SU-DHL-6 (cell line): ENCODE results near the gene HMGCLL1.

Experiments used
- H2AFZ ChIP-seq: fragments of 200-600 bp; sonication (generic); 2 replicates; pipeline ENCODE4 v1.6.1; 2014; ENCODE audit warnings: low read depth, mild to moderate bottlenecking, moderate library complexity, mixed read lengths, antibody characterized with exemption, low read length; ENCODE audit not compliant: severe bottlenecking
- H3F3A ChIP-seq: fragments of 200-600 bp; shearing (Covaris generic); 2 replicates; pipeline ENCODE4 v1.6.0; 2016; ENCODE audit warnings: antibody characterized with exemption, mild to moderate bottlenecking; ENCODE audit not compliant: insufficient read depth
- H3K27ac ChIP-seq: fragments of 200-600 bp; sonication (generic); 2 replicates; pipeline ENCODE4 v1.5.1; 2016; ENCODE audit warnings: low read depth, mild to moderate bottlenecking, low read length, moderate library complexity, mixed read lengths
- H3K27me3 ChIP-seq: fragments of 200-600 bp; sonication (generic), shearing (Covaris generic); 2 replicates; pipeline ENCODE4 v1.6.0; 2014; ENCODE audit warnings: mild to moderate bottlenecking, low read length
- H3K36me3 ChIP-seq: fragments of 200-600 bp; sonication (generic); 2 replicates; pipeline ENCODE4 v1.6.1; 2014; ENCODE audit warnings: mild to moderate bottlenecking, low read length, mixed read lengths
- H3K4me2 ChIP-seq: fragments of 300-600, 200-600 bp; shearing (Covaris generic), sonication (generic); 2 replicates; pipeline ENCODE4 v1.6.0; 2014; ENCODE audit warnings: low read length, low read depth, mild to moderate bottlenecking; ENCODE audit not compliant: poor library complexity, severe bottlenecking
- H3K4me3 ChIP-seq: fragments of 200-600 bp; sonication (generic); 2 replicates; pipeline ENCODE4 v1.5.1; 2014; ENCODE audit warnings: antibody characterized with exemption, low read length, mild to moderate bottlenecking, mixed read lengths; ENCODE audit not compliant: insufficient read depth, poor library complexity, severe bottlenecking
- H3K79me2 ChIP-seq: fragments of 200-600 bp; sonication (generic); 2 replicates; pipeline ENCODE4 v1.6.1; 2014; ENCODE audit warnings: mild to moderate bottlenecking, low read length, moderate library complexity; ENCODE audit not compliant: insufficient read depth
- H3K9ac ChIP-seq: fragments of 200-600 bp; sonication (generic); 2 replicates; pipeline ENCODE4 v1.7.0; 2014; ENCODE audit warnings: mild to moderate bottlenecking, low read length
- H3K9me2 ChIP-seq: fragments of 200-600 bp; sonication (generic); replicated peaks from 2 replicates; pipeline ENCODE4 v1.6.1; 2014; ENCODE audit warnings: low read length; ENCODE audit not compliant: insufficient read depth
- H3K9me3 ChIP-seq: fragments of 200-600 bp; sonication (generic); 2 replicates; pipeline ENCODE4 v1.6.1; 2014; ENCODE audit warnings: low read length, mixed read lengths; ENCODE audit not compliant: insufficient read depth
- H4K20me1 ChIP-seq: fragments of 200-600 bp; sonication (generic); 2 replicates; pipeline ENCODE4 v1.6.1; 2014; ENCODE audit warnings: low read depth, mild to moderate bottlenecking, antibody characterized with exemption, low read length, moderate library complexity, mixed read lengths
- EZH2phosphoT487 ChIP-seq: fragments of 200-600 bp; sonication (generic), shearing (Covaris generic); conservative IDR thresholded peaks from 2 replicates; pipeline ENCODE4 v1.6.1; 2018; ENCODE audit warnings: mild to moderate bottlenecking, antibody characterized with exemption, low read length, moderate library complexity, mixed read lengths
- TF ChIP-seq, protein P1 (sequence below): fragments of 200-600 bp; sonication (generic); IDR thresholded peaks from one replicate; pipeline ENCODE4 v1.5.1; 2017; ENCODE audit warnings: antibody characterized with exemption, mild to moderate bottlenecking, low read length, moderate library complexity; ENCODE audit not compliant: insufficient read depth, poor library complexity, severe bottlenecking

HMGCLL1 gene

DNA sequence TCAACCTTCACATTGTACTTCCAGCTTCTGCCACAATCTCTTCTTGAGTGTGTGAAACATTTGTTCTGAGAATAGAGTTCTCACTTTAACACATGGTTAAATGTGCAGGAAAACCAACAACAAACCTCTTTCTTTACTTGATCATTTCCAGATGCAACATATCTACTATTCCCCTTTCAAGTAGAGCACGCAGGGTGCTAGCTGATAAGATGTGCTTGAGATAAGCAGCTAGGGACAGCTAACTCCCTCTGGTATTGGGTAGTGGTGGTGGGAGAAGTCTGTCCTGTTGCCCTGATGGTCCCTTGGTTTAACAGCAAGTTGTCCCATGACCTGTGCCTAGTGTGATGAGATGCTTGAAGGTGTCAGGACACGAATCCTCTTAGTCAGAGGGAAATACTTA lies 15.4 kb upstream of the HMGCLL1 start:
- H3K27me3 ChIP-seq = no peaks in the 10 kb centered on the region
- H4K20me1 ChIP-seq = no peaks in the 10 kb centered on the region
- TF ChIP-seq, protein P1, sequence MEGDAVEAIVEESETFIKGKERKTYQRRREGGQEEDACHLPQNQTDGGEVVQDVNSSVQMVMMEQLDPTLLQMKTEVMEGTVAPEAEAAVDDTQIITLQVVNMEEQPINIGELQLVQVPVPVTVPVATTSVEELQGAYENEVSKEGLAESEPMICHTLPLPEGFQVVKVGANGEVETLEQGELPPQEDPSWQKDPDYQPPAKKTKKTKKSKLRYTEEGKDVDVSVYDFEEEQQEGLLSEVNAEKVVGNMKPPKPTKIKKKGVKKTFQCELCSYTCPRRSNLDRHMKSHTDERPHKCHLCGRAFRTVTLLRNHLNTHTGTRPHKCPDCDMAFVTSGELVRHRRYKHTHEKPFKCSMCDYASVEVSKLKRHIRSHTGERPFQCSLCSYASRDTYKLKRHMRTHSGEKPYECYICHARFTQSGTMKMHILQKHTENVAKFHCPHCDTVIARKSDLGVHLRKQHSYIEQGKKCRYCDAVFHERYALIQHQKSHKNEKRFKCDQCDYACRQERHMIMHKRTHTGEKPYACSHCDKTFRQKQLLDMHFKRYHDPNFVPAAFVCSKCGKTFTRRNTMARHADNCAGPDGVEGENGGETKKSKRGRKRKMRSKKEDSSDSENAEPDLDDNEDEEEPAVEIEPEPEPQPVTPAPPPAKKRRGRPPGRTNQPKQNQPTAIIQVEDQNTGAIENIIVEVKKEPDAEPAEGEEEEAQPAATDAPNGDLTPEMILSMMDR = no peak
- no peak for TF ChIP-seq EZH2phosphoT487
- no peaks in the 10 kb centered on the region for H3K9me2 ChIP-seq
- no peak overlapping the region for H3K9ac ChIP-seq
- no peak overlapping the region for H3K4me3 ChIP-seq
- H3K79me2 ChIP-seq = no peaks in the 10 kb centered on the region
- H2AFZ ChIP-seq = no peak overlapping the region
- H3F3A ChIP-seq = no peaks in the 10 kb centered on the region
- H3K27ac ChIP-seq = no peak overlapping the region
- no peaks in the 10 kb centered on the region for H3K36me3 ChIP-seq
- H3K4me2 ChIP-seq = no peak overlapping the region
- no peaks in the 10 kb centered on the region for H3K9me3 ChIP-seq

DNA sequence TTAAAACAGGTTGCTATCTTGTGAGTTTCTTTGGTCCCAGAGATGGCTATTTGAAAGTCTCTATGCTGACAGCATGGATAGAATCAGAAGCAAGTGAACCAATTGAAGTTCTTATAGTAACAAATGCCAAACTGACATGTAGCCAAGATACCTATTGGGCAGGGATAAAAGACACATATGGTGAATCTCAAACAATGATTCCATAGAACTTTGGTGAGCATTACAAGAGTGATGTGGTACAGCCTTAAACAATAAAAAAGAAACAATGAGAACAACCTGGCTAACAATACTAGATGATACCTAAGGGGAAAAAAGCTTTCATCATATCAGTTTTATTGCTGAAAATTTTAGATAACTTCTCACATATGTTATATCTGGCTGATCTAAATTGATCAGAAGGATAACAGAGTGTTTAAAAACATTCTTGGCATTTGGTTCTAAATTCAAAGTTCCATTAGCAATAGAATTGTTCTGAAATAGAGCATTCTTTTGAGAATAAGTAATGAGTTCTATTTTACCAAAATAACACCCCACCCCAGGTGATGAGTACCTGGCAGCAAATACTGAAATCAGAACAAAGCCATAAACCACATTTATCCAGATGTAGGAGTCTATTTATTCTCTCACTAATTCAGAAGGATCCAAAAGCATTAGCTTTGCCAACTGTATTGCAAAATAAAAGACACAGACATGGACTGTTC lies 5.8 kb upstream of the HMGCLL1 start:
- H3K9ac ChIP-seq = no peak overlapping the region
- no peaks in the 10 kb centered on the region for H3F3A ChIP-seq
- no peak overlapping the region for H3K4me2 ChIP-seq
- H3K9me3 ChIP-seq = no peaks in the 10 kb centered on the region; the same call in 1 of the 2 replicates
- H2AFZ ChIP-seq = no peak overlapping the region
- no peaks in the 10 kb centered on the region for H3K27me3 ChIP-seq
- no peaks in the 10 kb centered on the region for H3K79me2 ChIP-seq
- no peaks in the 10 kb centered on the region for H3K36me3 ChIP-seq
- H3K4me3 ChIP-seq = no peak overlapping the region
- no peaks in the 10 kb centered on the region for H3K9me2 ChIP-seq
- no peak overlapping the region for H3K27ac ChIP-seq
- H4K20me1 ChIP-seq = no peaks in the 10 kb centered on the region
- TF ChIP-seq, protein P1 = no peak
- no peak for TF ChIP-seq EZH2phosphoT487

DNA sequence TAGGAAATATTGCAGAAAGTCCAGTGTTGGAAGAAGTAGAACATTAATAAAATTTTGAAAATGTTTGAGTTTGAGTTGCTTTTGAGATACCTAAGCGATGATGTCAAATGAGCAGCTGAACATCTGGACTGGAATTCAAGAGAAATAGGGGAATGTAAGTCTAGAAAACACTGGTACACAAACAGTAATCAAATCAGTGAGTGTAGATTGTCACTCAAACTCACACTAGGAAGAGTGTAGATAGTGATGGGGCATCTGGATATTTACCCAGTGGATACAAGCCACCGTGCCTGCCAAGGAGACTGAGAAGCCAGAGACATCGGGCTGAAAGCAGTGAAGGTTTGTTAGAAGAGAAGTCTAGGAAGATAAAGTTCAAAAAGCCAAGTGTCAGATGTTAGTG lies 2.2 kb downstream of the HMGCLL1 start:
- H3K9me3 ChIP-seq = peaks cover 9% of the 10 kb centered on the region; the same call in 1 of the 2 replicates
- H3K36me3 ChIP-seq = 0 out of 2 replicates have a peak, but pooled peaks cover 5% of the 10 kb centered on the region
- no peak overlapping the region for H3K9ac ChIP-seq
- H4K20me1 ChIP-seq = no peaks in the 10 kb centered on the region; the same call in 1 of the 2 replicates
- no peaks in the 10 kb centered on the region for H3F3A ChIP-seq
- H3K4me3 ChIP-seq = no peak overlapping the region
- no peaks in the 10 kb centered on the region for H3K9me2 ChIP-seq
- H2AFZ ChIP-seq = no peak overlapping the region
- no peak overlapping the region for H3K27ac ChIP-seq
- H3K79me2 ChIP-seq = no peaks in the 10 kb centered on the region
- TF ChIP-seq, protein P1 = no peak
- TF ChIP-seq EZH2phosphoT487 = no peak
- H3K27me3 ChIP-seq = no peaks in the 10 kb centered on the region
- no peak overlapping the region for H3K4me2 ChIP-seq
